ENCODE results near the gene GOLIM4.

Gene GOLIM4

DNA sequence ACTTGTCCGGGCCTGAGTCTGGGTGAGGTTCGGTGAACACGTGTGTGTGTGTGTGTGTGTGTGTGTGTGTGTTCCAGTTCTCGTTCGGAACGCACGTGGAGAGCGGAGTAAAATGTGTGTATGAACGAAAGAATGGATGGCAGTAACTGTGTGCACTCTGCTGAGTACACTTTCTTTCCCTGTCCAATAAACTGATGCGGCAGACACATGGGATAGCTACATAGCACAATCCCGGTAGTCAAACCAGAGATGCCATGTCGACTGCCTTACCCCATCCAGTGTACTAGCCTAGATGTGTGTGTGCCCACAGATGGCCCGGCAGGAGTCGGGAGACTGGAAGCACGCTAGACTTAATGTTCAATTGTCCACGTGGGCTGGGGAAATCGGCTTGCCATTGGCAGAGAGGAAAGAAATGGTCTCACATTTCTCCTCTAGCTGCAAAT, 507 bp upstream of the GOLIM4 start:
- DNase-seq = peak; percentile 91

DNA sequence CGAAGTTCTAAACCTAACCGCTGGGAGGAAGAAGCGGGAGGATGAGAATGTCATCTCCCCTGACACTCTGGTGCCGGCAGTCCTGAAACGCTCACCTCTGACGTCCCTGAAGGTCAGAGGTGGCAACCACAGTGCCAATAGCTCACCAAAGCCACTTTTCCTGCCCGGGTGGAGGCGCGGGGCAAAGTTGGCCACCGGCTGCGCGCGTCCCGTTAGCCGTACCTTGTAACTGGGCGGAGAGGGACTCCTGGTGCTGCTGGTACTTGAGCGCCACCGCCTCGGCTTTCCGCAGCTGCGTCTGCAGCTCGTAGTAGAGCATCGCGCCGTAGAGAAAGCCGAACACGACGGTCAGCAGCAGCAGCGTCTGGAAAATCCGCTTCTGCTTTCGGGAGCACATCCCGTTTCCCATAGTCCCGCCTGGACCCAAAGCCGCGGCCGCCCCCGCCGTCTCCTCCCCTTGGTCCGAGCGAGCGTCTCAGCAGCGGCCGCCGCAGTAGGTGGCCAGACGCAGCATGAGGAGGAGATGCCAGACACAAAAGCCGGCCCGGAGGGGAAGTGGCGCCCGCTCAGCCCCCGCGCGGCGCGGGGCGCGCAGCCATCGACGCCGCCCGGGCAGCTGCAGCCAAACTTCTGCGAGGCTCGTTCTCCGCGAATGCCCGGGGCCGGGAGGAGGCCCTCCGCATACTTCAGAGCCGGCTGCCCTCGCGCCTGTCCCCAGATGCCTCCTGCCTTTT, 680 bp downstream of the GOLIM4 start:
- peak; percentile 90 for DNase-seq

DNA sequence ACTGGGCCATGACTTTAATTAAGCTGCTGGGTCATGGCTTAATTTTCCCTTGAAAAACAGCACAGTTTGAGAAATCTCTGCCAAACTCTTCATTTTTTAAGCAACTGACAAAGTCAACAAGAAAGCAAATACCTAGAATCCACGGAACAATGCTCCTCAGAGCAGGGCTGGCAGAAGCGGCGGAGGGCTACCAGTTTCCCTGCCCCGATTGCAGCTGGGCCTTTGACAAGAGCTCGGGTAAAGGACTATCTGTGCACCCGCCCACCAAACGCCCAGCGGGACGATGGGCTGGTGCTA, 1.2 kb downstream of the GOLIM4 start:
- DNase-seq = no peak

DNA sequence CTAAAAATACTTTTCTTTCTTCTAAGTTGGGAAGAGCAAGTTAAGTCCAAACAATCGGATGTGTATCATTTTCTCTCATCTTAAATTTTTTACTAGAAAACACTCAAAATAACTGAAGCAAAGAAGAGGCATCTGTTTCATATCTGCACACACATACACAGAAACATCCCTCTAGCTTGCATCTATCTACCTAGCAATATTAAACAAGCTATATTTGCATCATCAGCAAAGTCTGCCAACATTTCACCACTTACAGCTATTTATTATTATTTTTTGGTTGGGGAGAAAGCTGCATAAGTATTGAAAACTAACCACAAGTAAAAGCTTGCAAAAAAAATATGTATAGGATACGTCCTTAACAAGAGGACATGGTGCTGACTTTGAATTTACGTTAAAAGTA, 1.9 kb downstream of the GOLIM4 start:
- no peak for DNase-seq

DNA sequence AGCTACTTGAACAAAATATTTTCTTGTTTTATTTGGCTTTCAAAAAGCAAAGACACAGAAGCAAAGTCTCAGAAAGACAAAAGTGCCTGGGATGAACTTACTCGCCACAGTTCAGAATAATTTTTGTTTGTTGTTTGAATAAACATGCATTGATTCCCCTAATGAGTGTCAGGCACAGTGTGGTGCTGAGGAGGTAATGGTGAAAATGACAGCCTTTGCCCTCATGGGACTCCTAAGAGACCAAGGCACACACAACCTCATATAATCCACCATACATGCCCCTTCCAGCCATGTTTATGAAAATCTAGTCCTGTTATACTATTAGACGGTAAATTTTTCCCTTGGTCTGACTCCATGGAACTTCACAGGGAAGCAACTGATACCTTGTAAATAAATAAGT, 2.5 kb downstream of the GOLIM4 start:
- DNase-seq = no peak

DNA sequence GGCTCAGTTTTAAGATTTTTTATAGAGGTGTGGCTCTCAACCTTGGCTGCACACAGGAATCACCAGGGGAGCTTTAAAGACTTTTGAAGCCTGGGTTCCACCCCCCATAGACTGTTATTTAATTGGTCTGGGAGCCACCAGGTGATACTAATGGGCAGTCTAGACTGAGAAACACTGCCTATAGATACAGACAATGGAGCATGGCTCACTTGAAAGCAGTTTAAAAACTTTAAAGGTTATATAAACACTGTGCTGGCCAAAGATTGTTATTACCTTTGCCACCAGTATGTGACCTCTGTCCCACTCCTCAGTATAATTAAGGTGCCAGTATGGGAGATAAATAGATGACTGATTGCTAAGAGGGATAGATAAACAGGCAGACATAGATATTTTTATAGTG, 3.8 kb downstream of the GOLIM4 start:
- DNase-seq = no peak

DNA sequence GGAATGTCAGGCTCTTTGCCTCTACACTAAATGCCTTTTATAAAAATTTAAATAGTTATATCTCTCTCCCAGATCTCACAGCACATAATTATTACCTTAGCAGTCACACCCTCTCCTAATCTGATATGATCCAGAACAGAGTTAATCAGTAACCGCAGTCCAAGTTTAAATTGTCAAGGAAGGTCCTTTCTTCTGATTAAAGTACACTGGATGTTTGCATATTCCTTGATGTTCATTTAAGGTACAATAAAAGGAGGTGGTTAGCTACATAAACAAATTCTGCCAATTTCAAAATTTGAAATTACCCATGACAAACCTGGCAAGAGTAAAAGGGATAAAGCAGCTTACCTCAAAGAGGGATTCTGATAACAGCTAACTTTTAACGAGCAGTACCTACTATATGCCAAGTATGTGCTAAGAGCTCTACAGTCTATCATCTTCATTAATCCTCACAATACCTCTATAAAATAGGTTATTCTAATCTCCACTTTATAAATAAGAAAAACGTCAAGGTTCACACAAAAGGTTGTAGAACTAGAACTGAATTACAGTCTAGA, 4.3 kb downstream of the GOLIM4 start:
- DNase-seq = no peak

DNA sequence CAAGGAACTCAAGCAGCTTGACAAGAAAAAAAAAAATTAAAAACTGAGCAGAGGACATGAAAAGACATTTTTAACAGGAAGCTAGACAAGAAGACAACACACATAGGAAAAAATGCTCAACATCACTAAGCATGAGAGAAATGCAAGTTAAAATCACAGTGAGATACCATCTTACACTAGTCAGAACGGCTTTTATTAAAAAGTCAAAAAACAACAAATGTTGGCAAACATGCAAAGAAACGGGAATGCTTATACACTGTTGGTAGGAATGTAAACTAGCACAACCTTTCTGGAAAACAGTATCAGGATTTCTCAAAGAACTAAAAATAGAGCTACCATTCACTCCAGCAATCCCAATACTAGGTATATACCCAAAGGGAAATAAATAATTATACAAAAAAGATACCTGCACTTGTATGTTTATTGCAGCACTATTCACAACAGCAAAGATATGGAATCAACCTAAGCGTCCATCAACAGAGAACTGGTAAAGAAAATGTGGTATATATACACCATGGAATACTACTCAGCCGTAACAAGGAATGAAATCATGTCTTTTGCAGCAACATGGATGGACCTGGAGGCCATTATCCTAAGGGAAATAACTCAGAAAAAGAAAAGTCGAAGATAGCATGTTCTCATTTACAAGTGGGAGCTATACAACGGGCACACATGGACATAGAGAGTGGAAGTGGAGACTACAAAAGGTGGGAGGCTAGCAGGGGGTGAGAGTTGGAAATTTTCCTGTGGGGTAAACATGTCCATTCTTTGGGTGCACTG, 5.2 kb downstream of the GOLIM4 start:
- no peak for DNase-seq

DNA sequence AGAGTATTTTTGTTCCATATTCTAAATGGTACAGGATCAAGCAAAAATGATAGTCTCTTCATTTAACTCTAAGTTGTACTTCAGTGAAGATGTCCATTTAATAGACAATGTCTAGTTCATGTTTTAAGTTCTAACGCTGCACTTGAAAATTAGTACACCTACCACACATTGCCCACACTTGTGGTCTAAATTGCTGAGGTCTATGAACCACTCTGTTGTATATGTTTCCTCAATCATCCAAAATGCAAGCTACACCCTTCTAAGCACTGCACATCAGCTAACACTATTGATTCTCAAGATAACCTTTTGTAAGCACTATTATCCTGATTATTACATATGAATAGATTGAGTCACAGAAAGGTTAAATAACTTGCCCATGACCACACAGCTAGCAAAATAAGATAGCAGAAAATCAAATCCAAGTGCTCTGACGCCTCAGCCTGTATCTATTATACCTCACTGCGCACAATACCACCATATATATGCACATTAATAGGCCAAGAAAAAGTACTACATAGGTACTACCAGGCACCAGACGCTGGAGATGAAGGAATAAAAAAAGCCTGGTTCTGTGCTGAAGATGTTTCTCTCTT, 6.4 kb downstream of the GOLIM4 start:
- no peak for DNase-seq

DNA sequence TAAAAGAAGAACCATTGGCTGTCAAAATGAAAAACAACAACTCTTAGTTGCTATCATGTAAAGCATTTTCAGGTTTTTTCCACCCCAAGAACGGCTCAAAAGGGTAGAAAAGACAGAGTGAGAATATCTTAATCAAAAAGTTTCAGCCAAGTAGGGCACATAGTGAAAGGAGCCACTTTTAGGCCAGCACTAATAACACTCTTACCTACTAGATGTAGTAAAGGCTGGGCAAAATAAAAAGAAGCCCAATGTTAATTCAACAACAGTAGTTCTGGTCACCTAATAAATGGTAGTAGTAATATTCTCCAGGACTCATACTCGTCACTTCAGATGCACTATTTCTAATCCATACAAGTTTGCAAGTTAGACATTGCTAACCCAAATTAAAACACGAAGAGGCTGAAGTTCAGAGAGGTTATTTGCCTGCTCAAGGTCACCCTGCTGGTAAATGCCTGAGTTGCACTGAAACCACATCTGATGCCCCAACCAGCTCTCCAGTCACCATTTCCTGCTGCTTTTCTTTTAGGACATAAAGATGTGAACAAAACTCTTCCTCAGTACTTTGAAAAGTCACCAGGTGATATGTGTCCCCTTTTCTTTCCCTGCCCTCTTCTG, 7.5 kb downstream of the GOLIM4 start:
- peak; percentile 69 for DNase-seq

DNA sequence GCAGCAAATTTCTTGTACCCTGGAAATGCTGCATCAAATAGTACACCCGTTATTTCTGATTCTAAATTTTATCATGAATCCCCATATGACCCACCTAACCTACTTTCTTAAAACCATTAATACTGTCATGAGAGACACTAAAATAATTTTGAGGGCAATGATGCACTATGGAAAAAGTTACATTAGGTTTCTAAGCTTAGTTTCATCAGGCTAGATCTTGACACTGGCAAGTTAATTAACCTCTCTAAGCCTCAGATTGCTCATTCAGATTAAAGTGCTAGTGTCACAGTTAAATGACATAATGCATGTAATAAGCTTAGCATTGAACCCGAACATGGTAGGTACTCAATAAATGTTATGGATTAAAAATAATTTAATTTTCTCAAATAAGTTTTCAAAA, 8.2 kb downstream of the GOLIM4 start:
- DNase-seq = no peak

DNA sequence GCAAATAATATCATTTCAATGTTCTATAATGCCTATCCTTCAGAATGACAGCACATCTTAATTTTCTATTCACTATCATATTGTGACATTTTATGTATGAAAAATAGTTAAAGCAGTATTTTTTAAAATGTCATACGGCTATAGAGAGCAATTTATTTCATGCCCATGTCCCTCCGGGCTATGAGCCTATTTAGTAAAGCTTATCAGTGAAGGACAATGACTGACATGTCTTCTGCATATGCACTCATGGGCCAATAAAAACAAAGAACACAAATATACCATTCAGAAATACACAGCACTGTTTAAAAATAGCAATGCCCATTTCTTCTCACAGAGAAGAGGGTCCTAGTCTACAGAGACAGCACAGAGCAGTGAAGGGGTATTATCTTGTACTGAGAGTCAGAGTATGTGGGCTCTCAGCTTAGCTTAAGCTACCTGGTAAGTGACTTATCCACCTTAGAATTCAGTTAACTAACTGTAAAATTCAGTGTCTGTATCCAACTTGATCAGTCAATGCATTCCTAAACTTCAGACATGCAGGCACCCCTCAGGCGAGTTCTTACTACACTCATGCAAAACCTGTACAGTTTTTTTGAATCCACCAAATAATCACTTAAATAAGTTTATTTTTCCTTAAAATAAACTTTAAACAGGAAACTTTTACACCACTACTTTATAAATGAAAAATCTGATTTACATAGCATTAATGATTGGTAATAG, 9.0 kb downstream of the GOLIM4 start:
- peak; percentile 43 for DNase-seq

DNA sequence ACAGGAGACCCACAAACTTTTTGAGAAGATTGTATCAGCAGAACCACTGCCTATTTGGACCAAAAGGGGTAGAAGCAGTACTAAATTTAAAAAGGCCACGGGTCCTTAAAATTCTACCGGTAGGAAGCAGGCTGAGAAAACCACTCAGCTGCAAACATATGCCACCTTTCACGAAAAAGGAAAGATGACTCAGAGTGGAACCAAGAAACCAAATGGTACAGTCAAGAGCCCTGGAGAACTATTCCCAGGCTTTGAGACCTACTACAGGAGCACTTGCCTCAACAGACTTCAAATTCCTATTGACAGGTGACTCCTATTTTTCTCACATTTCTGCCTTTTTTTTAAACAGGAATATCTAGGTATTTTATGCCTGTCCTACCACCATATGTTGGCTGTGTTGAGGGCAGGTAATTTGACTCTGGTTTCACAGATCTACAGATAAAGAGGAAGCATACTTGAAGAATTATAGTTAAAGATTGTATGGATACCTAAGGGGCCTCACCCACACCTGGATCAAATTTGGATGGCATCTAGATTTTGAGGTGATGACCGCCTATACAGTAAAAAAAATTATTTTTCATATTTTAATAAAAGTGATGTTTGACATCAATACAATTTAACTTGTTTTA, 10.1 kb downstream of the GOLIM4 start:
- DNase-seq = no peak

DNA sequence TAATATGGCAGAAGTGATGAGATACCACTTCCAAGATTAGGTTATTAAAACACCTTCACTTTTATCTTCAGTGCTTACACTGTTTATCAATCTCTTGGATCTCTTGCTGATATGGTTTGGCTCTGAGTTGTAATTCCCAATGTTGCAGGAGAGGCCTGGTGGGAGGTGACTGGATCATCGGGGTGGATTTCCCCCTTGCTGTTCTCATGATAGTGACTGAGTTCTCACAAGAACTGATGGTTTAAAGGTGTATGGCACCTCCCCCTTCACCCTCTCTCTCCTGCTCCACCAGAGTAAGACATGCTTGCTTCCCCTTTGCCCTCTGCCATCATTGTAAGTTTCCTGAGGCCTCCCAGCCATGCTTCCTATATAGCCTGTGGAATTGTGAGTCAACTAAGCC, 11.8 kb downstream of the GOLIM4 start:
- DNase-seq = no peak

DNA sequence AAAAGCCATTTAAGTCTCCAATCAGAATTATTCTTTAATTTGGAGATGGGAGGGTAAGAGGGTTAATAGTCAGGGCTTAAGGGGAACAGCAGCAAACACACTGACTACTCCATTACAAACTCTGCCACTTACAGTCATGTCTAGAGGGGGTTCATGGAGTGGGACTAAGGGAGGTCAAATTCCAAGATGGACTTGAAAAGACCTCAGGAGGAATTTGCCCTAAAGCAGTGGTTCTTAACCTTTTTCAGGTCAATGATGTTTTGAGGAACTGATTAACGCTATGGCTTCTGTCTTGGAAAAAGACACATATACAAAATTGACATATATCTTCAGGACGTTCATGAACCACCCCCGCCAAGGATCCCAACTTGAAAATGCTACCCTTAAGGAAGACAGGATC, 13.9 kb downstream of the GOLIM4 start:
- DNase-seq = no peak

DNA sequence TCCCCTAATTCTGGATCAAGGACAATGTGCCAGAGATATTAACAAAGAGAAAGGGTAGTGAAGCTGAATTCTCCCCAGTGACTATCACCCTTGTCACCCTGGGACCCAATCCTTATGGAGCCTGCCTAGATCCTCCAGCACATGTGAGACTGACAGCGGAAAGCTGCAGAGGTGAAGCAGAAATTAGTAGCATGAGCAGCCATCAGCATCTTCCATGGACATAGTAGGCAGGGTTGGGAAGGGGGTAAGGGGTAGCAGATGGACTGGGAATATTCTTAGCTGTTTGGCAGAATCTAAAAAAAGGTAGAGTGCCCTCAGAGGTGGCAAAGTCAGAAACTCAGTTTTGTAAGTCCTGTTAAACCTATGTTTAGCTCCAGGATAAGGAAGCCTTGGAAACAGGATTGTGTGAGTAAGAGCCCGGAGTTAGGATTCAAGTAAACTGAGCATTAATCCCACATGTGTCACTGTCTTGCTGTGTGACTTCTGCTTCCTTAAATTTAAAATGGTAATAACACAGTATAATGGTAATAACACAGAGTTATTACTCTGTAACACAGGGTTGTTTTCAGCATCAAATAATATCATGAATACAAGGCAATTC, 14.5 kb downstream of the GOLIM4 start:
- DNase-seq = no peak

DNA sequence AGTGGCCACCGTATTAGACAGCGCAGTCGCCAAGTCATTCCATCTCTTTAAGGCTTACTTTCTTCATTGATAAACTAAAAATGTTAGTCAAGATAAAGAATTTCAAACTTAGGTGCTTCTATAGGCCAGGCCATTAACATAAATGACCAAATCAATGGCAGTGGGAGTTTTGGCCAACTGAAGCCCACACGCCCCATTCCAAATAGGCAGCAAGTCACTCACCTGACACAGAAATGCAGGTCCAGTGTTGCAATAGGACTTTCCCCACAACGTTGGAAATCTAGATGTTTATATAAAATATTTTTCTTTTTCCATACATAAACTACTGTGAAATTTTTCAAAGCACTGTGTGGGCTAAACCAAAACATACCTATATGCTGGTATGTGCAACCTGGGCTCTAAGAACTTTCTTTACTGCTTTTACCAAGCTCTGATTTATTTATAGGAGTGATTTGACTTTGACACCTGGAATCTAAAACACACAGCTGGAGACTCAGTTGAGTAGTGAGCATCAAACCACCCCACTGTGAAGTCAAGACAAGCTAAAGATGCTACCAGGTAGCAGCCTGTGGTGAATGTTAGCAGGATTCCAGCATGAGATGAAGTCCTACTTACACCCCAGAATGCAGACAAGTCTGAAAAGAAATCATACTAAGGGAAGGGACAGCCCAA, 15.1 kb downstream of the GOLIM4 start:
- DNase-seq = no peak

DNA sequence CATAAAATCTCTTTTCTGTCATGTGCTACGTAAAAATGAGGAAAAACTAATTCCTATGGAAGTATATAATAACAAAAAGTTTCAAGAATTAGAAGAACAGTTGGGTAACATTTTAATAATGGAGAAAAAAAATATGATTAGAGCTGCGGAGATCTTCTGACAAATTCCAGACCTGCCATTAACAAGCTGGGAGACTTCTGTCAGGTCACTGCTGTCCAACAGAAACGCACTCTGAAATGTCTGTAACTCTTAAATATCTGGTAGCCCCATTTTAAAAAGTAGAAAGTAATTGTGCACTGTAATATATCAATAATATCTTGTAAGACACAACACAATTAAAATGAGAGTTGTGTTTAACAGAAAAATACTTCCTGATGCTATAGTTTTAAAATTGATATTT, 15.7 kb downstream of the GOLIM4 start:
- DNase-seq = no peak

DNA sequence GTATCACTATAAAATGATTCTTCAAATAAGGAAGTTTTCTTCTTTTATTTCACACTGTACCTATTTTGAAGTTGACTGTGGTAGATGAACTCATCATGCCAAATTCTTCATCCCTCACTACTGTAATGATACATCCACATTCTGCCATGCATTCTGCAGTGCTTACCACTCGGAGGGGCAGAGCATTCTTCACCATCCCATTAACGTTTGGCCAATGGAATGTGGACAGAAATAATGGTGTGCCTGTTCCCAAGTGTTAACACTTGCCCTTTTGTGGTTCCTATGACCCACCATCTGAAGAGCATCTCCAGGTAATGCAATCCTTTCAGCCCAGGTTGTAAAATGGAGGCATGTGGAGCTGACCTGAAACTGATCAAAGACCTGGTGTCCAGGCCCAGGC, 18.6 kb downstream of the GOLIM4 start:
- DNase-seq = no peak

DNA sequence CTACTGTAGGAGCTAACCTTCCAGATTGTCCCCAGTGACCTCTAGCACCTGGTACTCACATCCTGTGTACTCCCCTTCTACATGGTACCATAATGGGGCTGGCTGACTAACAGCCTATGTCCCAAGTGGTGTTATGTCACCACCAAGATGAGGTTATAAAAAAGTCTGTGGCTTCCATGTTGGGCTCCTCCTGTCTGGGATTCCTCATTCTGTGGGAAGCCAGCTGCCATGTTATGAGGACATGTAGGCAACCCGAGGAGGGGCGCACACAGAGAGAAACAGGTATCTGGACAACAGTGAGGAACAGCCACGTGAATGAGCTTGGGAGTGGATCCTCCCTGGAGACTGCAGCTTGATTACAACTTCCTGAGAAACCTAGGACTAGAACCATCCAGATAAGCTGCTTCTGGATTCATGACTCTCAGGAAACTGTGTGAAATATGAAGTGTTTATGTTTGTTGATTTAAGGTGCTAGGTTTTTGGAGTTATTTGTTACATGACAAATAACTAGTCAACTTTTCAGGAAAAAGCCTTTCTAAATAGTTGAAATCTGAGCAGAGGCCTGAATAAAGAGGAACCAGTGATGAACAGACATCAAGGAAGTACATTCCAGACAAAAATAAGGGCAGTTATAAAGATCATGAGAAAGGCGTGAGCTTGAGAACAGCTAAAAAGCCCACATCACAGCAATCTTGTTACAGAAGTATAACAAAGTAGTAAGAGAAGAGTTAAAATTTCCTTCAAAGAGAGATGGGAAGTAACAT, 21.7 kb downstream of the GOLIM4 start:
- no peak for DNase-seq

DNA sequence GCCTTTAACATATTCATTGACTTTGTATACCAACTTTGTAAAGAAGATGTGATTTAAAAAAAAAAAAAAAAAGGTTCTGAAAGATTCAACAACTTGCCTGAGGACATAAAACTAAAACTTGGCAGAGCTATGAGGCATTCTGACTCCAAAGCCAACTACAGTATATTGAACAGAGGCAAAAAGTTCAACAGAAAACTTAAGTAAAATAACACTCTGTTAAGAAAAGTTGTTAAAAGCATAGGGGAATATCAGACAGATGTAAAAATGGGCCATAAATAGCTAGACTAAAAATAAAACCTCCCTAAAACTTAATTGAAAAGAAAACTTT, 23.4 kb downstream of the GOLIM4 start:
- no peak for DNase-seq
